ENCODE results near the gene C20orf204.
"Not testable (repeated sequence)": the region's sequence is repeated elsewhere in the genome, so short reads cannot be mapped to it uniquely, and the experiment has no call there.

C20orf204 gene

DNA sequence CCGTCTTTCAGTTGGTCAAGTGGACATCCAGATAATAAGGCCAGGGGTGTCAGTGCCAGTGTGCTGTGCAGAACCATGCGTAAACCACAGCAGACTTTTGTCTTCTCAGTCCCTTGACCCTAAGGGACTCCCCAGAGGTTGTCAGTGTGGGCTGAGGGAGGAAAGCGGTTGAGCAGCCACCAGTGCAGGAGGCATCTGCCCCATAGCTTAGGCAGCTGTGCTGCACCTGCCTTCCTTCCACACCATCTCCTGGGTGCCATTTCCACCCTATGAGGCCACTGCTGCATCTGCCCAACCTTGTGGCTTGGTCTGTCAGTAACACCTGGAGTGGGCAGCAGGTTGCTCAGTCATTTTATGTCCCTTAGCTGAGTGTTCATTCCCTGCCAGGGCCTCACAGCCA lies 29.1 kb upstream of the C20orf204 start:
- no peak overlapping the region for H3K4me3 ChIP-seq (ENCODE audit: low read depth, low read length)
- TF ChIP-seq, protein P1, sequence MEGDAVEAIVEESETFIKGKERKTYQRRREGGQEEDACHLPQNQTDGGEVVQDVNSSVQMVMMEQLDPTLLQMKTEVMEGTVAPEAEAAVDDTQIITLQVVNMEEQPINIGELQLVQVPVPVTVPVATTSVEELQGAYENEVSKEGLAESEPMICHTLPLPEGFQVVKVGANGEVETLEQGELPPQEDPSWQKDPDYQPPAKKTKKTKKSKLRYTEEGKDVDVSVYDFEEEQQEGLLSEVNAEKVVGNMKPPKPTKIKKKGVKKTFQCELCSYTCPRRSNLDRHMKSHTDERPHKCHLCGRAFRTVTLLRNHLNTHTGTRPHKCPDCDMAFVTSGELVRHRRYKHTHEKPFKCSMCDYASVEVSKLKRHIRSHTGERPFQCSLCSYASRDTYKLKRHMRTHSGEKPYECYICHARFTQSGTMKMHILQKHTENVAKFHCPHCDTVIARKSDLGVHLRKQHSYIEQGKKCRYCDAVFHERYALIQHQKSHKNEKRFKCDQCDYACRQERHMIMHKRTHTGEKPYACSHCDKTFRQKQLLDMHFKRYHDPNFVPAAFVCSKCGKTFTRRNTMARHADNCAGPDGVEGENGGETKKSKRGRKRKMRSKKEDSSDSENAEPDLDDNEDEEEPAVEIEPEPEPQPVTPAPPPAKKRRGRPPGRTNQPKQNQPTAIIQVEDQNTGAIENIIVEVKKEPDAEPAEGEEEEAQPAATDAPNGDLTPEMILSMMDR (IDR thresholded peaks at IDR 0.05; ENCODE audit: low read depth, low read length, missing control alignments) = no peak
- no peak for DNase-seq (ENCODE audit: low read depth)

DNA sequence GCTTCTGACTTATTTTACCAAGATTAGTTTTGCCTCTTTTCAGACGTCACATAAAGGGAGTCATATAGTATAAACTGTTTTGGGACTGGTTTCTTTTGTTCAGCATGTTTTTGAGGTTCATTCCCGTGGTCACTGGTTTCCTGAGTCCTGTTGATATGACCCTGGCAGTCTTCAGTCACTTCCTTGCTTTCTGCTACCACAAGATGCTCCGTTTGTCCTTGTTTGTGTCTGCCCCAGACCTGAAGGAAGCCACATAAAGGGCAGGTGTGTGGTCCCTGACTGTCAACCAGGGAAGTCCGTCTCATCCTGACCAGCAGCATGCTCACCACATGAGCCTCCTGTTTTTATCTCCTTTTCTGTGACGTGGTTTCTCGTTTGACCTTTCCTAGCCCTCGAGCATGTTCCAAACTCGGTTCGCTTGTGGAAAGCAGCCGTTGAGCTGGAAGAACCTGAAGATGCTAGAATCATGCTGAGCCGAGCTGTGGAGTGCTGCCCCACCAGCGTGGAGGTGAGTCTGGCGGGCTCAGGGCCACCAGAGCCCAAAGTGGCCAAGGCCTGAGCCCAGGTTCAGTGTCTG lies 26.1 kb upstream of the C20orf204 start:
- no peak for DNase-seq (ENCODE audit: low read depth)
- H3K4me3 ChIP-seq (ENCODE audit: low read depth, low read length) = no peak overlapping the region
- TF ChIP-seq, protein P1 (IDR thresholded peaks at IDR 0.05; ENCODE audit: low read depth, low read length, missing control alignments) = no peak

DNA sequence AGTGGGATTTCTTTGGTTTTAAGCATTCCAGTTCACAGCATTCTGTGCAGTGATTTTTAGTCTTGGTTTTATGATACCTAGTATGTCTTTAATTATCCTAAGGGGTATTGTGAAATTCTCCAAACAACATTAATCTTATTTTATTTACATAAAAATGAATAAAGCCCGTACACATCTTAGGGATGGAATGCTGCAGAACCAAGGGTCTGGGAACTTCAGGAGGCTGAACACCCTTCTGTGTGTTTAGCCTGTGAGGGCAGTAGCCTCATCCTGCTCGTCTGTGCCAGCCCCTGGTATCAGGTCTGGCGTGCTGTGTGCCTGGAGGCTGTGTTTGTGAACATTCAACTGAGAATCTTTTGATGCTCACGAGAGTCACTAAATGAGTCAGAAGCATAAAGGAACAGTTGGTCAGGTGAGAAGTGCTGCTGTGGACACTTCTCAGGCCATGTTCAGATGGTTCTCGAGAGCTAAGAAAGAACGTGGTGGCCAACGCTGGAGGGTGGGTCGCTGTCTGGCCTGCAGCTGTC lies 25.2 kb upstream of the C20orf204 start:
- DNase-seq (ENCODE audit: low read depth) = no peak
- no peak overlapping the region for H3K4me3 ChIP-seq (ENCODE audit: low read depth, low read length)
- TF ChIP-seq, protein P1 (IDR thresholded peaks at IDR 0.05; ENCODE audit: low read depth, low read length, missing control alignments) = no peak

DNA sequence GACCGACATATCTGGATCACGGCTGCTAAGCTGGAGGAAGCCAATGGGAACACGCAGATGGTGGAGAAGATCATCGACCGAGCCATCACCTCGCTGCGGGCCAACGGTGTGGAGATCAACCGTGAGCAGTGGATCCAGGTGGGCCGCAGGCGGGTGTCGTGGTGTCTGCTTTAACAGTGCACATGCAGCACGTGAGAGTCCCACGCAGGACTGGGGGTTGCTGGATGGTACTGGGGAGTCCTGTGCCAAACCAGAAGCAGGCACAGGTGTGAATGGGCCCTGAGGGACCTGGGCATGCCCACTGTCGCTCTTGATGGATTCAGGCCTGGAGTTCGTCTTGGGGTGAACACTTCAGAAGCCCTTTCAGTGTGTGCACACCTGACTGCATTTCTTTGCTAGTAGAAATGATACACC lies 24.6 kb upstream of the C20orf204 start:
- H3K4me3 ChIP-seq (ENCODE audit: low read depth, low read length) = no peak overlapping the region
- no peak for DNase-seq (ENCODE audit: low read depth)
- TF ChIP-seq, protein P1 (IDR thresholded peaks at IDR 0.05; ENCODE audit: low read depth, low read length, missing control alignments) = no peak

DNA sequence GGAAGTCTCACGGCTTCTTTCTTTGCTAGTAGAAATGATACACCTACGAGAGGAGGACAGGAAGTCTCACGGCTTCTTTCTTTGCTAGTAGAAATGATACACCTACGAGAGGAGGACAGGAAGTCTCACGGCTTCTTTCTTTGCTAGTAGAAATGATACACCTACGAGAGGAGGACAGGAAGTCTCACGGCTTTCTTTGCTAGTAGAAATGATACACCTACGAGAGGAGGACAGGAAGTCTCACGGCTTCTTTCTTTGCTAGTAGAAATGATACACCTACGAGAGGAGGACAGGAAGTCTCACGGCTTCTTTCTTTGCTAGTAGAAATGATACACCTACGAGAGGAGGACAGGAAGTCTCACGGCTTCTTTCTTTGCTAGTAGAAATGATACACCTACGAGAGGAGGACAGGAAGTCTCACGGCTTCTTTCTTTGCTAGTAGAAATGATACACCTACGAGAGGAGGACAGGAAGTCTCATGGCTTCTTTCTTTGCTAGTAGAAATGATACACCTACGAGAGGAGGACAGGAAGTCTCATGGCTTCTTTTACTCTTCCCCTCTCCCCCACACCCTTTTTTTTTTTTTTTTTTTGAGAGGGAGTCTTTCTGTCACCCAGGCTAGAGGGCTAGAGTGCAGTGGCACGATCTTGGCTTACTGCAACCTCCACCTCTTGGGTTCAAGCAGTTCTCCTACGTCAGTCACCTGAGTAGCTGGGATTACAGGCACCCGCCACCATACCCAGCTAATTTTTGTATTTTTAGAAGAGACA lies 23.4 kb upstream of the C20orf204 start:
- DNase-seq (ENCODE audit: low read depth); H3K4me3 ChIP-seq (ENCODE audit: low read depth, low read length): not testable (repeated sequence)

DNA sequence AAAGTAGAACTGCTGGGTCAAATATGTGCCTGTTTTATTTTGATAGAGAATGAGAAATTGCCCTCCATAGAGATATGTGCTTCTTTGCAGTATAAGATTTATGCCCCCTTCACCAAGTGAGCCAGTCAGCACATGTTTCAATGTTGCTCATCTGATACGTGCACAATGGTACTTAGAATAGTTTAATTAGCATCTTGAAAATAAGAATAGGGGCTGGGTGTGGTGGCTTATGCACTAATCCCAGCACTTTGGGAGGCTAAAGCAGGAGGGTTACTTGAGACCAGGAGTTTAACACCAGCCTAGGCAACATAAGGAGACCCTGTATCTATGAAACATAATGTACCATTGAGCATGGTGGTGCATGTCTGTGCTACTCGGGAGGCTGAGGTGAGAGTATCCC lies 20.3 kb upstream of the C20orf204 start:
- no peak for DNase-seq (ENCODE audit: low read depth)
- TF ChIP-seq, protein P1 (IDR thresholded peaks at IDR 0.05; ENCODE audit: low read depth, low read length, missing control alignments) = no peak
- no peak overlapping the region for H3K4me3 ChIP-seq (ENCODE audit: low read depth, low read length)

DNA sequence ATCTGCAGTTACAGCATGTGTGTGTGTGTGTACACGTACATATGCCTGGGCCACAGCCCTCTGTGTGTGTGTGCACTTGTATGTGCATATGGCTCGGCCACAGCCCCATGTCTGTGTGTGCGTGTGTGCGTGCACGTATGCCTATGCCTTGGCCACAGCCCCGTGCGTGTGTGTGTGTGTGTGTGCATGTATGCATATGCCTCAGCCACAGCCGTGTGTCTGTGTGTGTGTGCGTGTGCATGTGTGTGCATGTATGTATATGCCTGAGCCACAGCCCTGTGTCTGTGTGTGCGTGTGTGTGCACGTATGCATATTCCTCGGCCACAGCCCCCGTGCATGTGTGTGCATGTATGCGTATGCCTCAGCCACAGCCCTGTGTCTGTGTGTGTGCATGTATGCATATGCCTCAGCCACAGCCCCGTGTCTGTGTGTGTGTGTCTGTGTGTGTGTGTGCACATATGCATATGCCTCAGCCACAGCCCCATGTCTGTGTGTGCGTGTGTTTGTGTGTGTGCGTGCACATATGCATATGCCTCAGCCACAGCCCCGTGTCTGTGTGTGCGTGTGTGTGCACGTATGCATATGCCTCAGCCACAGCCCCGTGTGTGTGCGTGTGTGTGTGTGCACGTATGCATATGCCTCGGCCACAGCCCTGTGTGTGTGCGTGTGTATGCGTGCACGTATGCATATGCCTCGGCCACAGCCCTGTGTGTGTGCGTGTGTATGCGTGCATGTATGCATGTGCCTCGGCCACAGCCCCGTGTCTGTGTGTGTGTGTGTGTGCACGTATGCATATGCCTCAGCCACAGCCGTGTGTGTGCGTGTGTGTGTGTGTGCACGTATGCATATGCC lies 14.6 kb upstream of the C20orf204 start:
- H3K4me3 ChIP-seq (ENCODE audit: low read depth, low read length) = no peak overlapping the region
- TF ChIP-seq, protein P1 (IDR thresholded peaks at IDR 0.05; ENCODE audit: low read depth, low read length, missing control alignments) = no peak
- DNase-seq (ENCODE audit: low read depth) = no peak
